ENCODE results near the gene LCN10.

LCN10 gene

GRCh38 chr9:136764301-136764891 lies 21.7 kb upstream of the LCN10 start, which contains the start of gene LCN15:
Gene LCN15 (minus strand): TSS chr9:136764518. CDS start chr9:136764488, 30 bp downstream.
- Histone ChIP-seq H3K27ac (0 out of 2 replicates have a peak within 1 kb of the TSS, but pooled peaks have one; percentile 26), H3K4me3 (ENCODE audit: low read depth, low read length) (no peak within 1 kb of the TSS), H3K9me3 (ENCODE audit: severe bottlenecking) (no peaks in the 10 kb centered on the region), H3K36me3 (no peaks in the 10 kb centered on the region), H3K27me3 (ENCODE audit: insufficient read depth, low read depth, severe bottlenecking) (no peaks in the 10 kb centered on the region)
- no peak for TF ChIP-seq CTCF (IDR thresholded peaks at IDR 0.05; ENCODE audit: low read depth, low read length)
- no peak for DNase-seq

DNA sequence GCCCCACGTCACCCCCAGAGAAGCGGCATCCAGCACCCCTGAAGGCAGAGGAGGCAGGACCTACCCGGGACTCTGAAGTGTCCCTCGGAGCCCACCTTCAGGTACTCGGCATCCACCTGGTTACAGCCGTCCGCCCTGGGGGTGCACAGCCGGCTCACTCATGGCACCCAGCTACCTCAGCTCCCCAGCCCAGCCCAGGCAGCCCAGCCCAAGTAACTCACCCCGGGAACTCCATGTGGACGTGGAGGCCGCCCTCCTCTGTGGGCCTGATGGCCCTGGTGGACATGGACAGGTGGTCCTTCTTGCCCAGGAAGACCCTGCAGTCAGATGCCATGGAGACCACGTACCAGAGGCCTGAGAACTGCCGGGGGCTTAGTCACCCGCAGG lies 20.9 kb upstream of the LCN10 start:
- no peak for TF ChIP-seq CTCF (IDR thresholded peaks at IDR 0.05; ENCODE audit: low read depth, low read length)
- no peaks in the 10 kb centered on the region for H3K27me3 ChIP-seq (ENCODE audit: insufficient read depth, low read depth, severe bottlenecking)
- H3K4me3 ChIP-seq (ENCODE audit: low read depth, low read length), result no peak overlapping the region
- H3K27ac ChIP-seq, result no peak overlapping the region
- DNase-seq, result no peak
- H3K36me3 ChIP-seq, result no peaks in the 10 kb centered on the region
- no peaks in the 10 kb centered on the region for H3K9me3 ChIP-seq (ENCODE audit: severe bottlenecking)

GRCh38 chr9:136762915-136763648 lies 20.3 kb upstream of the LCN10 start:
- Histone ChIP-seq H3K27me3 (ENCODE audit: insufficient read depth, low read depth, severe bottlenecking) (no peaks in the 10 kb centered on the region), H3K4me3 (ENCODE audit: low read depth, low read length) (no peak overlapping the region), H3K9me3 (ENCODE audit: severe bottlenecking) (no peaks in the 10 kb centered on the region), H3K36me3 (no peaks in the 10 kb centered on the region), H3K27ac (no peak overlapping the region)
- DNase-seq, result peak; percentile 70
- TF ChIP-seq CTCF (IDR thresholded peaks at IDR 0.05; ENCODE audit: low read depth, low read length), result no peak

DNA sequence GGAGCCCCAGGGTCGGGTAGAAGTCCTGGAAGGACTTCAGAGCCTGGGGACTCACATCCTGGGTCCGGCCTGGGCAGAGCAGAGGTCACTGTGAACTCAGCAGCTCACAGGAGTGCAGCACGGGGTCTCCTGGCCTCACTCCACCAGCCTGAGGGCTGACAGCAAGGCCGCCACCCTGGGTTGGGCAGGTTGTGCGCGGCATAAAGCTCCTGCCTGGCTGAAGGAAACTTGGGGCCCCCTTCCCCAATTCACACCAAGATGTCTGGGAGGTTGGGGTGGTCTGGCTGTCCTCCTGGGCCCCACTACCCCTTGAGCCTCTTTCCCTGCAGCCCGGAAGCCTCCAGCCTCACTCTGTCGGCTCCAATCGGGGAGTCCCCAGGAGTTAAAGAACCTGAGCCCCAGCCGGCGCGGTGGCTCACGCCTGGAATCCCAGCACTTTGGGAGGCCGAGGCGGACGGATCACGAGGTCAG lies 19.5 kb upstream of the LCN10 start:
- TF ChIP-seq CTCF (IDR thresholded peaks at IDR 0.05; ENCODE audit: low read depth, low read length), result no peak
- Histone ChIP-seq H3K36me3 (no peaks in the 10 kb centered on the region), H3K9me3 (ENCODE audit: severe bottlenecking) (no peaks in the 10 kb centered on the region), H3K27me3 (ENCODE audit: insufficient read depth, low read depth, severe bottlenecking) (no peaks in the 10 kb centered on the region), H3K4me3 (ENCODE audit: low read depth, low read length) (no peak overlapping the region), H3K27ac (no peak overlapping the region)
- DNase-seq, result no peak

- DNase-seq, result no peak
- Histone ChIP-seq H3K27ac (no peak overlapping the region), H3K27me3 (ENCODE audit: insufficient read depth, low read depth, severe bottlenecking) (no peaks in the 10 kb centered on the region), H3K9me3 (ENCODE audit: severe bottlenecking) (peaks cover under 1% of the 10 kb centered on the region), H3K36me3 (no peaks in the 10 kb centered on the region), H3K4me3 (ENCODE audit: low read depth, low read length) (no peak overlapping the region)
- no peak for TF ChIP-seq CTCF (IDR thresholded peaks at IDR 0.05; ENCODE audit: low read depth, low read length)
These were observed 18.8 kb upstream of the LCN10 start for GRCh38 chr9:136761545-136761981.
